GM21526 (cell line): Measurements from ENCODE around the gene VPS9D1.
"Not testable (repeated sequence)": the region's sequence is repeated elsewhere in the genome, so short reads cannot be mapped to it uniquely, and the experiment has no call there.

Experiments used
- ATAC-seq: cut with Tn5 transposase; IDR thresholded peaks from one replicate; pipeline ENCODE4 v1.9.1; 2021; ENCODE audit warnings: moderate library complexity; ENCODE audit not compliant: unreplicated experiment, low FRiP score

VPS9D1 gene

DNA sequence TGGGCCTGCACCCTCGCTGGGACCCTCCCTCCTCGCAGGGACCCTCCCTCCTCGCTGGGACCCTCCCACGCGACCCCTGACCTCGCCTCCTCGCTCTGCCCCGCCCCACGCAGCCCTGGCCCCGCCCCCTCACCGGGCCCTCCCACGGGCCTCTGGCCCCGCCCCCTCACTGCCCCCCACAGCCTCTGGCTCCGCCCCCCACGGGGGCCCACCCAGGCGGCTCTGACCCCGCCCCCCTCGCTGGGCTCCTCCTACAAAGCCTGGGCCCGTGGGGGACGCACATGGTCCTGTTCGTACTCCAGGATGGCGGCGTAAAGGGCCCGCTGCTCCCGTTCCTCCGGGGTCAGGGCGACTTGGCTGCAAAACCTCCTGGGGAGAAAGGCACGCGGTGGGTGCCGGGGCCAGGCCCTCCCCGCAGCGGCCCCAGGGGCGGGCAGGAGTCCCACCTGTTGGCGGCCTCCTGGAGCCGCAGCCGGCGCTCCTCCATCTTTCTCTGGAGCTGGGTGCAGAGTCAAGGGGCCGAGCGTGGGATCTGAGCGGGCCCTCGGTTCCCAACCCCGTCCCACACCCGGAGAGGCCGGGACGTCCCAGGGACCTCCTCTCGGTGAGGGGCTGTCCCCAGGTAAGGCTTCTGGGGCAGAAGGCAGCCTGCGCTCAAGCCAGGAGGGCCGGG lies 9.0 kb downstream of the VPS9D1 start:
- no peak for ATAC-seq

DNA sequence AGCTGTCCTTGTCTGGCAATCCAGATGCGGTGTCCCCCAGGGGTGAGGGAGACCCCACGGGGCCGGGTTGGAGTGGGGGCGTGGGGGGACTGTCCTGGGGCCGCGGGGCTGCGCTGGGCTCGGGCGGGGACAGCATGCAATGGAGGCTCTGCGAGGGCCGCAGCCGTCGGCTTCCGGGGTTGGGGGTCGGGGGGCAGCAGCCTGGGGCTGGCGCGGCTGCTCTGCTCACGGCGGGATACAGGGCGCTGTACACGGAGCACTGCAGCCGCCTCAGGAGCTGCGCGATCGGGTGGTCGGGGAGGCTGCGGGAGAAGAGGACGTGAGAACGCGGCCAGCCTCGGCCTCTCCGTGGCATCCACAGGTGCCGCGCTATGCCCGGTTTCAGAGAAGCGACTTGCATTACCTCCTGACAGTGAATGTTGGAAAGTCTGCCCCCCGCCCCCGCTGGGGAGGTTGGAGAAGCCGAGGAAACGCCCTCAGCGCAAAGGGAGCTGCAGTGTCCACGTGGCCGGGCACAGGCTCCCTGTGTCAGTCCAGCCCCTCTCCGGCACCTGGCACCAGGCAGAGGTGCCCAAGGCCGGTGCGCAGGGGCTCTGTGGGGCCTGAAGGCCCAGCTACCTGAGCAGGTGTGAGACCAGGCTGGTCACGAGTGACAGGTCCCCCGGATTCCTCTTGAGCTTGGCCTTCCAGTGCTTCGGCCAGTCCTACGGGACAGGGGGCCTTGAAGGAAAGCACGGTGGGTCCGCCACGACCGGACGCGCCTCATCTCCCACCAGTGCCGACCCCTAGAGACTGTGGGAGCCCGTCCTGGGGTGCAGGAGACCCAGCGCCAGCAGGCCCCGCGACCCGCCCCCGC lies 9.8 kb downstream of the VPS9D1 start:
- ATAC-seq, result no peak

- no peak for ATAC-seq
These were observed 10.8 kb downstream of the VPS9D1 start for GRCh38 chr16:89709716-89710432.

DNA sequence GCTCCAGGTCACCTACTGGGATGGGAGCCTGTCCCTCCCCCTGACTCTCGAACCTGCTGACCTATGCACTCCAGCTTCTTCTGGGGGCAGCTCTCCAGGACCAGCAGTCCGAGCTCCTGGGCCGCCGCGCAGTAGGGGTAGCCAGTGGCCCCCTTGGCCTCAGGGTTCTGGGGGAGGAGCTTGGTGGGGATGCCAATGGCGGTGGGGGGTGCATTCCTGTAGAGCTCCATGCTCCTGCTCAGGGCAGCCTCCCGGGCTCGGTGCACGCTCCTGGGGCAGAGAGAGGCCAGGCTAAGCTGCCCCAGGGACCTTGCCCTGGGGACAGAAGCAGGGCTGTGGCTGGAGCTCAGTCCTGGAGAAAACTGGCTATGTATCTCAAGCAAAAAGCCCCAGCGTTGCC lies 11.5 kb downstream of the VPS9D1 start:
- no peak for ATAC-seq

GRCh38 chr16:89708481-89708931 lies 12.2 kb downstream of the VPS9D1 start:
- no peak for ATAC-seq

- ATAC-seq, result no peak
These were observed 13.0 kb downstream of the VPS9D1 start for GRCh38 chr16:89707695-89708094.

- ATAC-seq, result no peak
These were observed 14.0 kb downstream of the VPS9D1 start for GRCh38 chr16:89706518-89707260.

DNA sequence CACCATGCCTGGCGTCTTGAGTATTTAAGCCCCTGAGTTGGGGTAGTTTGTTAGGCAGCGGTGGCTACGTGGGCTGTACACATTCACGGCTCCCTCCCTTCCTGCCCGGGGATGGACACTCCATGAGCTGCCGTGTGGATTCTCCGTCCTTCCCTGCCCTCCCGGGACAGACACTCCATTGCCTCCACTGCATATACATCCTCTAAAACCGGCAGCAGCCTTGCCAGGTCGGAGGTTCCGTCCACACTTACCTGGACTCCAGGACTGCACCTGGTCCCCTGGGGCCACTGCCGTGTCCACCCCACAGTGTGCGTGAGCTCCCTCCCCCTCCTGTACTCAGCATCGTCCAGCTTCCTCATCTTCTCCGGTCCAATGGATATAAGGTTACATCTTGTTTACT lies 15.7 kb downstream of the VPS9D1 start:
- ATAC-seq, result no peak

- ATAC-seq, result no peak
These were observed 16.4 kb downstream of the VPS9D1 start for GRCh38 chr16:89704281-89704680.

- peak; percentile 47 for ATAC-seq
These were observed 19.0 kb downstream of the VPS9D1 start, which contains the start of gene SPATA2L for GRCh38 chr16:89701425-89702406. Gene SPATA2L (minus strand): TSS chr16:89701705. CDS start chr16:89701232, 473 bp downstream.

DNA sequence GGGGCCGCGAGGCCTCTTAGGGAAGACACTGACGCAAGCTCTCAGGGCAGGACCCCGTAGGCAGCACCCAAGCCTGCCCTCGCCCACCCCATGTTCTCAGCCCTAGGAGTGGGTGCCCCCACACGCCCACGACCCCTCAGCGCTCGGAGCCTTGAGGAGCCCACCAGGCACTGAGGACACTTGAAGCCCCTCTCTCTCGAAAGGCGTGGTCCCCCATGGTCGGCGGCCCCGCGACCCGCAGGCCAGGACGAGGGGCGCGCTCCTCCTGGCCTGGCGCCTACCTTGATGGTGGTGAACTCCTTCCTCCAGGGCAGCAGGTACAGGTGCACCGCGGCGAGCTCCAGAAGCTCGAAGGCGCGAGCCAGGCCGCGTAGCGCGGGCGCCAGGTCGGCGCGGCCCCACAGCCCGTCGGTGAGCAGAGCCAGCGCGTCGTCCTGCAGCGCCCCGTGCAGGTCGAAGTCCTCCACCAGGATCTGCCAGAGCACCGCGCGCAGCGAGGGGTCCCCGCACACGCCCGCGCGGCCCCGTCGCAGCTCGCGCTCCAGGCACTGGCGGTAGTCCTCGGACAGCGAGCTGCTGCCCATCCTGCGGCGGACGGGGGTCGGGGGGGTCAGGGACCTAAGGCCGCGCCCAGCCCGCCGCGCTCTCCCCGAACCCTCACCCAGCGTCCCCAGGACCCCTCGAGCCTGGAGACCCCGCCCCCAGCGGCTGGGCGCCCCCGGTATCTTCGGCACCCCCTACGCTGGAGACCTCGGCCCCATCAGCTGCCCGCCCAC lies 19.9 kb downstream of the VPS9D1 start:
- ATAC-seq, result no peak

DNA sequence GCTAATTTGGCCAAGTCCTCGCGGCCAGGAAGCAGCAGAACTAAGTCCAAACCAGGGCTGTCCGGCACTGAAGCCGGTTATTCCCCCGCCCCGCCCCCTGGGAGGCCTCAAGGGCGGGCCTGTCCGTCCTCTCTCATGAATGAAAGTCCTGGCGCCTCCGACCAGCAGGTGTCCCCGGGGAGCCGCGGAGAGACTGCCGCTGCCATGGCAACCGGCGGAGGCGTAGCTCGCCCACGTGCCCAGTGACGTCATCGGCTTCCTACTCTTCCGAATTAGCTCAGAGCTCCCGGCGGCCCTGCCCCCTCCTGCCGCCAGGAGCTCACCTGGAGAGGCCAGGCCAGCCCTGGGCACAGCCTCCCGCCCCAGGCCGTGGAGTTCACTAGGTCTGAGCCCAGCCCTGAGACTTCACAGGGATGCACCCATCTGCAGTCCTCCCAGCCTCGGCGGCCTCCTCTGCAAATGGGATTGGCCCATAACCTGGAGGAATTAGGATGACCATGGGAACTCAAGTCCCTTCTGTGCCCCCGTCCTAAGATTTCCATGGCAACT lies 20.5 kb downstream of the VPS9D1 start:
- peak; percentile 42 for ATAC-seq

DNA sequence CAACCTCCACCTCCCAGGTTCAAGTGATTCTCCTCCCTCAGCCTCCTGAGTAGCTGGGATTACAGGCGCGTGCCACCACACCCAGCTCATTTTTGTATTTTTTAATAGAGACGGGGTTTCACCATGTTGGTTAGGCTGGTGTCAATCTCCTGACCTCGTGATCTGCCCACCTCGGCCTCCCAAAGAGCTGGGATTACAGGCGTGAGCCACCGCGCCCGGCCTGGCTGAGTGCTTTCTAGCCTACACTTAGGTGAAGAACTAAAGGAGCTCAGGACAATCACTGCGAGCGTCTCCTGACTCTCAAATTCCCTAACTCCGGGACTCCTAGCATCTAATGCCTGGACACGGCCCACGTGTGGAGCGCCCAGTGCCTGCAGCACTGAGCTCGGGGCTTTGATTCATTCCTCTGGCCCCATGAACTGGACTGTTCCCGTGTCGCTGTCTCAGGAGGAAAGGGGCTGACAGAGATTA lies 21.0 kb downstream of the VPS9D1 start:
- ATAC-seq, result not testable (repeated sequence)

DNA sequence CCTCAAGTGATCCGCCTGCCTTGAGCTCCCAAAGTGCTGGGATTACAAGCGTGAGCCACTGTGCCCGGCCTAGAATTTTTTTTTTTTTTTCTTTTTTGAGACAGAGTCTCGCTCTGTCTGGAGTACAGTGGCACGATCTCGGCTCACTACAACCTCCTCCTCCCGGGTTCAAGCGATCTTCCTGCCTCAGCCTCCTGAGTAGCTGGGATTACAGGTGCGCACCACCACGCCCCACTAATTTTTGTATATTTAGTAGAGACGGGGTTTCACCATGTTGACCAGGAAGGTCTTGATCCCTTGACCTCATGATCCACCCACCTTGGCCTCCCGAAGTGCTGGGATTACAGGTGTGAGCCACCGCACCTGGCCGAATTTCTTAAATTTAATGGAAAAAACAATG lies 22.0 kb downstream of the VPS9D1 start:
- not testable (repeated sequence) for ATAC-seq

- no peak for ATAC-seq
These were observed 22.9 kb downstream of the VPS9D1 start for GRCh38 chr16:89697616-89698331.

- ATAC-seq, result no peak
These were observed 23.5 kb downstream of the VPS9D1 start for GRCh38 chr16:89697161-89697615.

- no peak for ATAC-seq
These were observed 24.0 kb downstream of the VPS9D1 start for GRCh38 chr16:89696670-89697128.
